ENCODE results near the gene SETX.

Gene SETX

DNA sequence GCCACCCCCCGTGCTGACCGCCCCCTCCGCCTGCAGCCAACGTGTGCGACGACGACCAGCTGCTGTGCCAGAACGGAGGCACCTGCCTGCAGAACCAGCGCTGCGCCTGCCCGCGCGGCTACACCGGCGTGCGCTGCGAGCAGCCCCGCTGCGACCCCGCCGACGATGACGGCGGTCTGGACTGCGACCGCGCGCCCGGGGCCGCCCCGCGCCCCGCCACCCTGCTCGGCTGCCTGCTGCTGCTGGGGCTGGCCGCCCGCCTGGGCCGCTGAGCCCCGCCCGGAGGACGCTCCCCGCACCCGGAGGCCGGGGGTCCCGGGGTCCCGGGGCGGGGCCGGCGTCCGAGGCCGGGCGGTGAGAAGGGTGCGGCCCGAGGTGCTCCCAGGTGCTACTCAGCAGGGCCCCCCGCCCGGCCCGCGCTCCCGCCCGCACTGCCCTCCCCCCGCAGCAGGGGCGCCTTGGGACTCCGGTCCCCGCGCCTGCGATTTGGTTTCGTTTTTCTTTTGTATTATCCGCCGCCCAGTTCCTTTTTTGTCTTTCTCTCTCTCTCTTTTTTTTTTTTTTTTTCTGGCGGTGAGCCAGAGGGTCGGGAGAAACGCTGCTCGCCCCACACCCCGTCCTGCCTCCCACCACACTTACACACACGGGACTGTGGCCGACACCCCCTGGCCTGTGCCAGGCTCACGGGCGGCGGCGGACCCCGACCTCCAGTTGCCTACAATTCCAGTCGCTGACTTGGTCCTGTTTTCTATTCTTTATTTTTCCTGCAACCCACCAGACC, 112.8 kb downstream of the SETX start:
- peak in 1 of 2 donors; percentile 28 for DNase-seq (ENCODE audit: low read depth in 1 of 2, low spot score in 1 of 2)

DNA sequence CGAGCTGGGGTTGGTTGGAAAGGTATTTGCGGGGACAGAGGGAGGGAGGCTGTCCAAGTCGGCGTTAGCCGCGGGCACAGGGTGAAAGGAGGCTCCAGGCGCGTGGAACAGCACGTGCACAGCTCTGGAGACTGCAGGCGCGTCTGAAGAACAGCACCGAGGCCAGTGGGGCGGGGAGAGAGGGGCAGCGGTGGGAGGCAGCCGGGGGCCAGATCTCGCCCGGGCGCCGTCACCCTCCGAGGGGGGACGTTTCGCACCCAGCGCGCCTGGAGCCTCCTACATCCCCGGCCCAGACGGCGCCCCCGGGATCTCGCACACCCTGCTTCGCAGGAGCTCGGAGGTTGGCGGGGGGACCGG, 113.3 kb downstream of the SETX start:
- DNase-seq (ENCODE audit: low read depth in 1 of 2, low spot score in 1 of 2) = no peak

DNA sequence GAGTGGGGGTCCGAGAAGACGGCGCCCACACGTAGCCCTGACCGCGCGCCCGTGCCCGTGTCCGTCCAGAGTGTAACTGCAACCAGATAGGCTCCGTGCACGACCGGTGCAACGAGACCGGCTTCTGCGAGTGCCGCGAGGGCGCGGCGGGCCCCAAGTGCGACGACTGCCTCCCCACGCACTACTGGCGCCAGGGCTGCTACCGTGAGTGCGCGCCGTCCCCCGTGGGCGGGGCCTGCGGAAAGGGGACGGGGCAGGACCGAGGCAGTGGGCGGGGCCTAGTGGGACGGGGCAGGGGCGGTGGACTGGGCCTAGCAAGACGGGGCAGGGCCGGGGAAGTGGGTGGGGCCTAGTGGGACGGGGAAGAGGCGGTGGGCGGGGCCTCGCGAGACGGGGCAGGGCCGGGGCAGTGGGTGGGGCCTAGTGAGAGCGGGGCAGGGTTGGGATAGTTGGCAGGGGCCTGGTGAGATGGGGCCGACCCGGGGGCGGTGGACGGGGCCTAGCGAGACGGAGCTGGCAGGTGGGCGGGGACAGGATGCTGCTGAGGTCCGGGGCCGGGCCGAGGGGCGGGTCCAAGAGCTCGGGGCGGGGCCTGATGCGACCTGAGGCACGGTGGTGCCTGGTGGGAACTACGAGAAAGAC, 113.8 kb downstream of the SETX start:
- DNase-seq (ENCODE audit: low read depth in 1 of 2, low spot score in 1 of 2) = peak; percentile 98 to 99

DNA sequence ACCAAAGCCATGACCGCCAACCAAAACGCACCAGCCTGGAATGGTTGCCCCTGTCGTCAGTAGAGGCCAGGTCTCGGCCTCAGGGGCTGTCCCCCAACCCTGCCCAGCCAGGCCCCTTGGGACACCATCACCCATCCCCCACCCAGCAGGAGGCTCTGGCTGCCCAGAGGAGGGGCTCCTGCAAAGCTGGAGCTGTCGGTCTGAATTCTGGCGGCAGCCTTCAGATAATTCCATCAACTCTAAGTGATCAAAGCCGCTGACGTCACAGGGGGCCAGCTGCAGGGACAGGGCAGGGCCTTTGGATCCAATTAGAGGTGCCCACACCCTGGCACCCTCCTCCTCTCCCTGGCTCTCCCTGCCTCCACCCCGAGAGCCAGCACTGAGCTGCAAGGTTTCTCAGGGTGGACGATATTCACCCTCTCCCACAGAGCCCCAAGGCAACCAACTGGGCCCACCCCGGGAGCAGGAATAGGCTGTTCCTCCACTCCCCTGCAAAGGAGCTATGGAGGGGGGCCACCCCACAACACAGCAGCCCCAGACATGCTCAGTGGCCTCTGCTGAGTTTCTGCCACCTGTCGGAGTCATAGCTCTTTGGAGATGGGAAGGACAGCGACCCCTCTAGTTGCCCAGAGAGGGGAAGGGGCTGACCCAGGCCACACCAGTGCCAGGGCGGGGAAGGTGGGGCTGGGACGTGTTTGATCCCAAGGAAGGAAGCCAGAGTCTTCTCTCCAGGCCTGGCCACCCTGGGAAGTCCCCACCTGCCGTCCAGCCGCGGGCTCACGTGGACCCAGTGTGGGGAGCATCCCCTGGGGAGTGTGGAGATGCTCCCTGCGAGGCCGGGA, 114.6 kb downstream of the SETX start:
- DNase-seq (ENCODE audit: low read depth in 1 of 2, low spot score in 1 of 2) = no peak

DNA sequence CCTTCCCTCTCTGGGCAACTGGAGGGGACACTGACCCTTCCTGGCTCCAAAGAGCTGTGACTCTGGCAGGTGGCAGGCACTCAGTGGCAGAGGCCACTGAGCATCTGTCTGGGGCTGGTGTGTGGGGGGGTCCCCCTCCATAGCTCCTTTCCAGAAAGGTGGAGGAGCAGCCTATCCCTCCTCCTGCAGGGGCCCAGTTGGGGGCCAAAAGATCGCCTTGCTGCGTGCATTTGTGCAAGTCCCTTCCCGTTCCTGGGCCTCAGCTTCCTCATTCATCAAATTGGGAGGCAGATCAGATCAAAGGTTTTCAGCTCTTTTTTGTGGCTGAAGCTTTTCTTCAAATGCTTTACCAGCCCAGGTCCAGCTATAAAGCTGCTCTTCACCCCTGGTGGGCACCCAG, 115.3 kb downstream of the SETX start:
- DNase-seq (ENCODE audit: low read depth in 1 of 2, low spot score in 1 of 2) = no peak

DNA sequence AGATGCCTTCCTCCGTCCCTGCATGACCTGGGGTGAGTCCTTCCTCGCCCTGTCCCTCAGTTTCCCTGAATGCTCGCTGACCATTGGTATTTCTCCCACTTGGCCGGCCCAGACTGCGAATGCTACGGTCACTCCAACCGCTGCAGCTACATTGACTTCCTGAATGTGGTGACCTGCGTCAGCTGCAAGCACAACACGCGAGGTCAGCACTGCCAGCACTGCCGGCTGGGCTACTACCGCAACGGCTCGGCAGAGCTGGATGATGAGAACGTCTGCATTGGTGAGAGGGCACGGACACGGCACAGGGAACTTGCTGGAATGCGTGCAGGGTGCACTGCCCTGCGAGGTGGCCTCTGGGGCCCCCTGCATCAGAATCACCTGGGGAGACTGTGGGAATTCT, 115.8 kb downstream of the SETX start:
- no peak for DNase-seq (ENCODE audit: low read depth in 1 of 2, low spot score in 1 of 2)

DNA sequence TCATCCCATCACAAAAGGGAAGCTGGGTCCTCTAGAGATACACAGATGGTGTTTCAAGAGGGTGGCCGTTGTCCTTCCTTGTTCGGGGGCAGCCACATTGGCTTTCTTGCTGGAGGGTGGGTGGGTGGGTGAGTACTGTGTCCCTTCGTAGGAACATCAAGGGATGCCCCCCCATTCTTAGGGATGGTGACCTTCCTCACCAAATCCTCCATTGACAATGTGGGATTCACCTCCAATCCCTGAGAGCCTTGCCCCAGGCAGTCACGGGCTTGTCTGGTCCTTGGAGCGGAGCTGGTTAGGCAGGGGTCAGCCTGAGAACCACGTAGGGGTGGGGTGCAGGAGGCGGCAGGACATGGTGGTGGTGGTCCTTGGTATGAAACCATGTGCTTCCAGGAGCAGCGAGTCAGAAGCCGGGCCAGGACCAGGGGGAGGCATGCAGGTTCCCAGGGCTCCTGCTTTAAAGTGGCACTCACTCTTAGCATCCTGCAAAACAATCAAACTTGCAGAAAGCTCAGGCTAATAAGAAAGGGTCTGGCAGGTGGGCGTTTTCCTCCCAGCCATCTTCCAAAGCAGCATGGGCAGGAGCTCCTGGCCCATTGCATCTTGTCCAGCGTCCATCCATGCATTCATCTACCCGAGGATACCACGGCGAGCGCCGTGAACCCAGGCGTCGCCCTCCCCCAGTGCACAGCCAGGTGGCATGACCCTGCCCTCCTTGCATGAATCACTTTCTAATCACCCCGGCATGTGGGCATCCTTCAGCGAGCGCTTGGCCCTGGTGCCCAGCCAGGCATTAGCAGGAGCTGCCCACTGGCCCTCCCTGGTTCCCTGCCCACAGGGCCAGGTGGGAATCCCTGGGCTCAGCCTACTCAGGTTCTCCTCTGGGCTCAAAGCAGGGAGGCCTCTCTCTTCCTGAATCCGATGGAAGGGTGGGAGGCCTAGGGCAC, 116.5 kb downstream of the SETX start:
- no peak for DNase-seq (ENCODE audit: low read depth in 1 of 2, low spot score in 1 of 2)

DNA sequence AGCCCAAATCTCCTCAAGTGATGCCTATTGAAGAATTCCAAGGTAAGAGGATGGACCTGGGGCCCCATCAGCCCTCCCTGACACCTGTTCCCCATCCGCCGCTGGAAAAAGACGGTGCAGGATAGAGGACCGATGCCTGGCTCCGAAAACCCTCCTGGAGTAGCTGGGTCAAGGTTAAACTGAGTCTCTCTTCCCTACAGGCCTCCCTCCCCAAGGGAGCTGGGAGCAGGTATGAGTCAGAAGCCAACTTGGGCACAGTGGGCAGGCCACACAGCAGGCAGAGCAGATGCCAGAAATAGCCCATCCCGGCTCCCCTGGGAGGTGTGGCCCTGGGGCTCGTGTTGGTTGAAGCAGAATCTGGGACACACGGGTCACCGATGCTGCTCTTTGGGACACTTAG, 117.3 kb downstream of the SETX start:
- DNase-seq (ENCODE audit: low read depth in 1 of 2, low spot score in 1 of 2) = no peak

DNA sequence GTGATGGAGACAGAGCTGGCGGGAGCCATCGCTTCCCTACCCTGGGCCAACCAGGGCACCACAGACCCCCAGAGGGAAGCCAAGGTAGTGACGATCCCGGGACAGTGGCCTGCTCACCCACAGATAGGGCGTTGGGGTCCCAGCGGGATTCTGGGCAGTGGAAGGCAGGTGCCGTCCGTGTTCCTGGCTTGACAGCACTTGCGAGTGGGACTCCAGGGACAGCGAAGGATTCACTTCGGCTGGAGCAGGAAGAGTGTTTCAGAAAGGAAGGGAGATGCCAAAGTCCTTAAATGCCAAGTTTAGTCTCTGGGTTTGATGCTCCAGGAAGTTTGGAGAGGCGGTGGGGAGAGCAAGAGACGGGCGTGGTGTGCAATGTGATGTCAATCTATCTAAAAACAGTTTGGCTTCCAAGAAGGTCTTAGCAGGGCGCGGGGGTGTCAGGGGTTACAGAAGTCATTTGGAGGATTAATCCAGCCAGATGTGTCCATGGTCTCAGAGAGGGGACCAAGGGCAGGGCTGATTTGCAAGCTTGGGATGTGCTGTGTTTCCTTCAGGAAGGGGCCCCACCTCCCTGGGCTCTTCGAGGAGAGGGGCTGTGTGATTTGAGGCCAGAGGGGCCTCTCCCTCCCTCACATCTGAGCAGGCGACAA, 118.0 kb downstream of the SETX start:
- DNase-seq (ENCODE audit: low read depth in 1 of 2, low spot score in 1 of 2) = no peak

DNA sequence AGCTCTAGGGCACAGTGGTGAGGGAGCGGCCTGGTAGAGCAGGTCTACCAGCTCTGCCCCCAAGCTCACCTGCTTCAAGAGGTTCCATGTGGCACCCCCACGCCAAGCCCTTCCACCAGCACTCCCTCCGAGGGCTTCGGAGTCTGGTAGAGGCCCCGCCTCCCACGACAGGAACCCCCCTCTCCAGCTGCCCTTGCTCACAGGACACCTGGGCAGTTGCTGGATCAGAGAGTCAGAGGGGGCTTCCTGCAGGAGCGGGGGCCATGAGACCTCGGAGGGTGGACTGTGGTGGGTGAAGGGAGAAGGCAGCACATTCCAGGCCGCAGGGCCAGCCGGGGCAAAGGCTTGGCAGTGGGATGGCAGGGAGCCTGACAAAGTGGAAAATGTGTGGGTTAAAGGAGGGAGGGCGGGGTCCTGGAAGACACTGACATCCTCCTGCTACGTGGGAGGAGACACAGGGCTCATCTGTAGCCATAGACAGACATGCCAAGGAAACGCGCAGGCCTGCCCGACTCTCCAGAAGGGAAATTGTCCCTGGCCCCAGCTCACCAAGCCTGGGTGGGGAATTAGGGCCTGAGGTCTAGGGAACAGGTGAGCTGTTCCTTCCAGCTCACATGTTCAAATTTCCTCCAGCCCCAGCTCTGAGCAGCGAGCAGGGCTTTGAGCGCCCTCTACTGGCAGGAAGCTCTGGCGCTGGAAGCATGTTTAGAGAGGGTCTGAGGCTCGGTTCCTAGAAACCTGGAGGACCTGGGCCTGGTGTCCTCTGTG, 118.7 kb downstream of the SETX start:
- peak; percentile 58 to 71 for DNase-seq (ENCODE audit: low read depth in 1 of 2, low spot score in 1 of 2)

DNA sequence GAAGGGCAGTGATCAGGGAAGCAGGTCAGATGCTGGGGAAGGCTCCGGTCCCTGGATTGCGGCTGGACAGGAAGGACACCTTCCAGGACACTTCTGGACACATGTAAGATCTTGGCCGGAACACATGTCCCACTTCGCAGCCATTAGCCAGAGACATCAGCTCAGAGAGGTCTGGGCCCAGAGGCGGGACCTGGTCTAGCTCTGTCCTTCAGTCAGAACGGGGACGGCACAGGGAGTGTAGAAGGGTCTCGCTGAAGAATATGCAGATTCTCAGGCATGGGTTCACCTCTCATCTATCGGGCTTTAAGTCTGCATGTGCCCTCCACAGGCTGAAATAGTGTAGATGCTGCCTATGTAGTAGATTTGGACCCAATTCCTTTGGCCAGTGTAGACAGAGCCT, 119.7 kb downstream of the SETX start:
- no peak for DNase-seq (ENCODE audit: low read depth in 1 of 2, low spot score in 1 of 2)

DNA sequence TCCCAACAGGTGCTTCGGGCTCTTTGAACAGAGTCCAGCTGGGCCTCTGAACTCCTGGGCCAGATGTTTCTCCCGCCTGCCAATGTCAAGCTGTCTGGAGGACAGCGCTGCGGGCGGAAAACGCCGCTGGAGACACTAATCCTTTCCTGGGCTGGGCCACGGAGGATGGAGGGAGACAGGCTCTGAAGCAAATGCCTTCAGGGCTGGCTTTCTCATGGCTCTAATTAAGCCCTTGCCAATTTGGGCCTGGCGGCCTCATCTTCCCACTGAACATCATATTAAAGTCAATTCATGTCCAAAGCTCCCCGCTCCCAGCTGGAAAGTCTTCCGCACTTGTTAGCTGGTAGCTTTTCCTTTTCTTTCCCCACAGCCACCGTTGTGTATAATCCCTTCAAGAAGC, 120.3 kb downstream of the SETX start:
- no peak for DNase-seq (ENCODE audit: low read depth in 1 of 2, low spot score in 1 of 2)

DNA sequence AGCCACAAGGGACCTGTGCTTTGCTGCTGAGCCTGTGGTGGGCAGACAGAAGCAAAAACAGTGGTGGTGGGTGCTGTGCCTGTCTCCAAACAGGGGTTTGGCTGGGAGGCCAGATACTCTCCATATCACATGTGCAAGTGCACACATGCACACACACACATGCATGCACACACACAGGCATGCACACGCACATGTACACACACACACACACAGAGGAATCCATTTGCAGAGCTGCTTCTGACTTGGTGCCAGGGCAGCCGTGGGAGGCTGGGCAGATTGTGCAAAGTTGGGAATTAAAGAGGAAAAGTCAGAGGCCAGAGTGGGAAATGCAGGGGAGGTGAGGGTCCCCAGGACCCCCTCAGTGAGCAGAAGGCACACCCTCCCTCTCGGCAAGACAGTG, 121.6 kb downstream of the SETX start:
- no peak for DNase-seq (ENCODE audit: low read depth in 1 of 2, low spot score in 1 of 2)

DNA sequence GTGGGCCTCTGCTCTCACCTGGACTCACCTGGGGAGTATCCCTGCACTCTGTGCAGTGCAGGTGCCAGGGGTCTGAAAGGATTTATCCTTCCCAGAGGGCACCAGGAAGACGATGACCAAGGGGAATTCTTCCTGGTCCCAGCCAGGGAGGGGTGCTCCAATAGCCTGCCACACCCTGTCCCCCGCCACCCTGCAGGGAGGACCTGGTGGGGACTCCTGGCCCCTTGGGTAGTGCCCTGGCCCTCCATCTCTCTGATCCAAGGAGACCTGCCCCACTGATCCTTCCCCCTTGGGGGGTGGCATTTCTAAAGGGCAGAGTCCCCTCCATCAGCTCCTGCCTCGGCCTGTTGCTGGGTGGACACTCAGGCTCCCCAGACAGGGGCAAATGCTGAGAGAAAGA, 122.3 kb downstream of the SETX start:
- DNase-seq (ENCODE audit: low read depth in 1 of 2, low spot score in 1 of 2) = no peak

DNA sequence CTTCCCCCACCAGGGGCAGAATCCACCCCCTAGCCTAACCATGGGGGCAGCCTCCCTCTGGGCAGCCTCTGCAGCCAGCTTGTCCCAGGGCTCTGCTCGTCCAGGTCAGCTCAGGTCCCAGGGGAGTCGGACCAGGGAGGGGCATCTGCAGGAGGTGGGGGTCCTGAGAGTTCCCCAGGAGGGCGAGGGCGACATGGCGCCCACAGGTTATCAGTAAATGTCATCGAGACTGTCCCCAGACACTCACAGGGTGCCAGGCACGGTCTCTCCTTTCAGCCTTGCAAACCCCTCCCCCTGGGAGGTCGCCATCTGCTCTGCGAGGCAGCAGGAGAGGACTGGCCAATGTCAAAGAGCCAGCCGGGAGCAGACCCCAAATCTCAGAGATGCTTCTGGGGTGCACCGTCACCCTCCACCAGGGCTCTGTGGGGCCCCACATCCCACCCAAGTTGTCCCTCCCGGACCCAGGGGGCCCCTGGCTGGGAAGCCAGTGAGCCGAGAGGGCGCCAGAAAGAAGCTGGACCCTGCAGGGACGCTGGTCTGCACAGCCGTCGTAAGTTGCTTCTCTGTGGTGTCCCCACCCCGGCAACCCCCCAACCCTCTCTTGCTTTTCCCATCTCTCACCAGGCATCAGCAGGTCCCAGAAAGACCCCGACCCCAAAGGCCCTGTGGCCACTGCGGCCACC, 123.6 kb downstream of the SETX start:
- no peak for DNase-seq (ENCODE audit: low read depth in 1 of 2, low spot score in 1 of 2)

DNA sequence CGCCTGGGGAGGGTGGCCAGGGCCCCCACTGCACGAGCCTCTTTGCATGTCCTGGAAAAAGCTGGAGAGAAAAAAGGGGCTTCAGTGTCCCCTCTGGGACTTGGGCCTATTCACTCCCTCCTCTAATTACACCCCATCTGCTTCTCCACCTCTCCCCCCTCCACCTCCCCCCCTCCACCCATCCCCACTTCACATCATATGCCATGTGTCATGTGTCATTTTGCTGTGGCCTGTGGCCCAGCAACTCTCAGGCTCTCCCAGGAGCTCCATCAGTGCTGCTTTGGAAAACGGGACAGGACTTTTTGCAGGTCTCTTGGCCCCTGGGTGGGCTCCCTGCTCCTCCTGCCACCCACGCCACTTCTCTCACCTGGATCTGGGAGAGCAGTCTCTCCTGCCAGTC, 124.2 kb downstream of the SETX start:
- no peak for DNase-seq (ENCODE audit: low read depth in 1 of 2, low spot score in 1 of 2)

DNA sequence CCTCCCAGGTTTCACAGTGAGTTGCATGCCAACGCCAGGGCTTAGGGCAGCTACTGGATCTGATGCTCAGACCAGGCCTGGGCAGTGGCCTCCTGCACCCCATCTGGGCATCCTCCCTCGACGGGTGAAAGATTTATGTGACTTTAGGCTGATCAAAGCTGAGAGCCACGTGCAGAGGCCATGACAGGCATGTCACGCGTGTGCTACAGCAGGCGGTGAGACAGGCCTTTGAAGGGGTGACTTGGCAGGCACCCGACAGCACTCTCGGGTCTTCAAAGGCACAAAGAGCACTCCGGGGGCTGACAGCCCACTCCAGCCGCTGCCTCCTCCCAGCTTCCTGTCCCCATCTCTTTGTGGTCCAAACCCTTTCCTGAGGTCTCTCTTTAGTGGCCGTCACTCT, 126.7 kb downstream of the SETX start:
- DNase-seq (ENCODE audit: low read depth in 1 of 2, low spot score in 1 of 2) = no peak

DNA sequence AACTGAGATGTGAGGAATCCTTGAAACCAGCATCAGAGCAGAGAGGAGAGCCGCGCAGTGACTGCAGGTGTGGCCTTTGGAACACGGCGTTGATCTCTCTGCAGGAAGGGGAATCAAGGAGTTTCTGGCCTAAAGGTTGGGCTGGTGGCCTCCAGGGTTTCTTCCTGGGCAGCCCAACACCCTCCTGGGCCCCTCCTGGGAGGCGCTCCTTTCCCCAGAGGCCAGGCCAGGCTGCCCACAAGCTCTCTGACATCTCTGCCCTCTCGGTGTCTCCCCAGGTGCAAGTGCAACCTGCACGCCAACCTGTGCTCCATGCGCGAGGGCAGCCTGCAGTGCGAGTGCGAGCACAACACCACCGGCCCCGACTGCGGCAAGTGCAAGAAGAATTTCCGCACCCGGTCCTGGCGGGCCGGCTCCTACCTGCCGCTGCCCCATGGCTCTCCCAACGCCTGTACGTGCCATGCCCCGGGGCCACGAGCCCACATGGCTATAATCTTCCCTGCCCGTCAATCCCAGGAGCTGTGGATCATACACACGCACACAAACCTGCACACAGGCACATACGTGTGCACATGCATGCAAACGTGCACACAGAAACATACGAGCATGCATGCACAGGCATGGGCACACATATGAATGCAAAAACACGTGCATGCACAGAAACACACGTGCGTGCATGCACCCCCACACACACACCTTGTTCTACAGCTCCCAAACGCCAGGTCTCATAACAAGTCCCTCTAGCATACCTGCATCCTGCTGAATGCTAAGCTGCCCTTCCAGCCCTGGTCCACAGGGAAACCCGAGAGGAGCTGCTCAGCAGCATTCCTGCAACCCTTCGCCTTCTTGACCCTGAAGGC, 128.0 kb downstream of the SETX start:
- no peak for DNase-seq (ENCODE audit: low read depth in 1 of 2, low spot score in 1 of 2)
